ENCODE results near the gene MTMR3. TPM values are rescaled to one million over a fixed set of nuclear protein-coding genes. Genes with fewer than 3 reads are reported as not detected.
"Not testable (repeated sequence)": the region's sequence is repeated elsewhere in the genome, so short reads cannot be mapped to it uniquely, and the experiment has no call there.

Gene MTMR3
- total and polyA plus RNA-seq, 5 donors = 9.5 to 38.0 (median 30.7) TPM

DNA sequence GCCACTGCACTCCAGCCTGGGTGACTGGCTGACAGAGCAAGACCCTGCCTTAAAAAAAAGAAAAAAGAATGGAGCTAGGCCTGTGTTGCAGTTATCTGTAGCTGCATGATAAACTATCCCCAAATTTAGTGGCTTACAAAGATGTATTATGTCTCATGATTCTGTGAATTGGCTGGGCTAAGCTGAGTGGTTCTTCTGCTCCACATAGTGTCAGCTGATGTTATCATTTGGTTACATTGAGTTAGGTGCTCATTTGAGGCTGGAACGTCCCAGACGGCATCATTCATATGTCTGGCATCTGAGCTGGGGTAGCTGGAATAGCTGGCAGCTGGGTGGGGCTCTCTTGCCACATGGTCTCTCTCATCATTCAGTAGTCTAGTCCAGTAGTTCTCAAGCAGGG is 36.7 kb upstream of the MTMR3 start:
- DNase-seq = no peak
- Histone ChIP-seq H3K4me3 (ENCODE audit: low read length) (no peak overlapping the region), H3K27me3 (ENCODE audit: control insufficient read depth, insufficient read depth) (no peaks in the 10 kb centered on the region), H3K9me3 (ENCODE audit: control insufficient read depth, low read length) (no peaks in the 10 kb centered on the region), H3K27ac (ENCODE audit: low read length) (no peak overlapping the region), H3K4me1 (ENCODE audit: control insufficient read depth, insufficient read depth, low read length) (no peaks in the 10 kb centered on the region)
- 93% methylated on average over 2 of the region's 2 CpGs for WGBS
- ATAC-seq = no peak
- intact Hi-C loops (cut with DNase I) = no loop called here

- H3K4me3 ChIP-seq (ENCODE audit: low read length) = no peak overlapping the region
- WGBS = 47% methylated on average over 3 of the region's 3 CpGs
- H3K27ac ChIP-seq (ENCODE audit: low read length) = no peak overlapping the region
- no peaks in the 10 kb centered on the region for H3K9me3 ChIP-seq (ENCODE audit: control insufficient read depth, low read length)
- ATAC-seq (peak; percentile 44 to 57), DNase-seq (no peak)
- no peaks in the 10 kb centered on the region for H3K27me3 ChIP-seq (ENCODE audit: control insufficient read depth, insufficient read depth)
- H3K4me1 ChIP-seq (ENCODE audit: control insufficient read depth, insufficient read depth, low read length) = no peaks in the 10 kb centered on the region
- intact Hi-C loops (cut with DNase I) = no loop called here
Observed at GRCh38 chr22:29848111-29848510, 34.9 kb upstream of the MTMR3 start.

GRCh38 chr22:29854432-29854831 is 28.5 kb upstream of the MTMR3 start:
- intact Hi-C loops (cut with DNase I) = no loop called here
- Histone ChIP-seq H3K4me1 (ENCODE audit: control insufficient read depth, insufficient read depth, low read length) (no peaks in the 10 kb centered on the region), H3K27ac (ENCODE audit: low read length) (no peak overlapping the region), H3K4me3 (ENCODE audit: low read length) (no peak overlapping the region), H3K9me3 (ENCODE audit: control insufficient read depth, low read length) (no peaks in the 10 kb centered on the region), H3K27me3 (ENCODE audit: control insufficient read depth, insufficient read depth) (no peaks in the 10 kb centered on the region)
- DNase-seq (no peak), ATAC-seq (no peak)
- 73% methylated on average over 3 of the region's 3 CpGs for WGBS

- Histone ChIP-seq H3K27me3 (ENCODE audit: control insufficient read depth, insufficient read depth) (no peaks in the 10 kb centered on the region), H3K4me1 (ENCODE audit: control insufficient read depth, insufficient read depth, low read length) (no peaks in the 10 kb centered on the region), H3K4me3 (ENCODE audit: low read length) (no peak overlapping the region), H3K27ac (ENCODE audit: low read length) (peak overlapping the region; percentile 43), H3K9me3 (ENCODE audit: control insufficient read depth, low read length) (no peaks in the 10 kb centered on the region)
- 30% methylated on average over 10 of the region's 10 CpGs for WGBS
- ATAC-seq (peak; percentile 90 to 92), DNase-seq (peak; percentile 59 to 82 (median 81))
- intact Hi-C loops (cut with DNase I) = no loop called here
Observed at GRCh38 chr22:29855611-29856181, 27.3 kb upstream of the MTMR3 start.

- Histone ChIP-seq H3K27me3 (ENCODE audit: control insufficient read depth, insufficient read depth) (no peaks in the 10 kb centered on the region), H3K4me1 (ENCODE audit: control insufficient read depth, insufficient read depth, low read length) (no peaks in the 10 kb centered on the region), H3K4me3 (ENCODE audit: low read length) (no peak overlapping the region), H3K27ac (ENCODE audit: low read length) (peak overlapping the region; percentile 43), H3K9me3 (ENCODE audit: control insufficient read depth, low read length) (no peaks in the 10 kb centered on the region)
- DNase-seq (no peak), ATAC-seq (no peak)
- intact Hi-C loops (cut with DNase I) = no loop called here
- WGBS = 49% methylated on average over 3 of the region's 3 CpGs
Observed at GRCh38 chr22:29856496-29856895, 26.5 kb upstream of the MTMR3 start.

- DNase-seq; ATAC-seq; H3K9me3 ChIP-seq (ENCODE audit: control insufficient read depth, low read length); H3K27me3 ChIP-seq (ENCODE audit: control insufficient read depth, insufficient read depth); H3K27ac ChIP-seq (ENCODE audit: low read length); intact Hi-C loops (cut with DNase I); H3K4me1 ChIP-seq (ENCODE audit: control insufficient read depth, insufficient read depth, low read length); H3K4me3 ChIP-seq (ENCODE audit: low read length): not testable (repeated sequence)
- whole genome bisulfite sequencing = 80% methylated on average over 9 of the region's 9 CpGs
Observed at GRCh38 chr22:29859030-29859429, 23.9 kb upstream of the MTMR3 start.

- DNase-seq = no peak
- no peak for ATAC-seq
- Histone ChIP-seq H3K4me3 (ENCODE audit: low read length) (no peak overlapping the region), H3K27me3 (ENCODE audit: control insufficient read depth, insufficient read depth) (no peaks in the 10 kb centered on the region), H3K9me3 (ENCODE audit: control insufficient read depth, low read length) (no peaks in the 10 kb centered on the region), H3K4me1 (ENCODE audit: control insufficient read depth, insufficient read depth, low read length) (no peaks in the 10 kb centered on the region), H3K27ac (ENCODE audit: low read length) (no peak overlapping the region)
- WGBS = 58% methylated on average over 2 of the region's 2 CpGs
- intact Hi-C loops (cut with DNase I) = no loop called here
Observed at GRCh38 chr22:29860006-29860766, 22.8 kb upstream of the MTMR3 start.

DNA sequence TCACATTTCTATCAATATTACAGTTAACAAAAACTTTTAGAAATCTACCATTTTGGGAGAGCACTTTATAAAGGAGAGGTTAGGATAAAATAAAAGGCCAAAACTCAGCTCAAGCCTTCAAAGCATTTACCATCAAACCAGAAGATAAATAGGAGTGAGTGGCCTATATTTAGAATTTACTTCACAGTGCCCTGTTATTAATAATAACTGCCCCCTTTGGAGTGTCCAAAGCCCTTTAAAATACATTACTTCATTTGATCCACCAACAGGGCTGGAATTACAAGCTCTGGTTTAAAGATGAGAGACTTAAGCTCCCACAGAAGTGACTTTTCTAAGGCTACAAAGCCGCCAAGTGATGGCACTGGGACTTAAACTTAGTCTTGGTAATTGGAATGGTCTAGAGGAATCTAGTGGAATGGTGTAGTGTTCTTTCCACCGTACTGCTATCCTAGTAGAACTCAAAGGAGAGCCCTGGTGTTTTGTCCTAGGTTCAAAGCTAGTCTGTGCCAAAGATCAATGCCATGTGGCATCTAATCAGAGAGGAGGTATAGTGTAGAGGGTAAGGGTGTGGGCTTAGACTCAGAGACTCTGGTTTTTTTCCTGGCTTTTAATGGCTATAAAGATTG is 21.2 kb upstream of the MTMR3 start:
- ATAC-seq (peak in 1 of 2 donors; percentile 35), DNase-seq (no peak)
- intact Hi-C loops (cut with DNase I) = no loop called here
- 79% methylated on average over 2 of the region's 2 CpGs for WGBS
- H3K27me3 ChIP-seq (ENCODE audit: control insufficient read depth, insufficient read depth) = no peaks in the 10 kb centered on the region
- H3K4me1 ChIP-seq (ENCODE audit: control insufficient read depth, insufficient read depth, low read length) = no peaks in the 10 kb centered on the region
- H3K4me3 ChIP-seq (ENCODE audit: low read length) = no peak overlapping the region
- H3K9me3 ChIP-seq (ENCODE audit: control insufficient read depth, low read length) = no peaks in the 10 kb centered on the region
- peak overlapping the region; percentile 48 for H3K27ac ChIP-seq (ENCODE audit: low read length)

- H3K27me3 ChIP-seq (ENCODE audit: control insufficient read depth, insufficient read depth); H3K4me1 ChIP-seq (ENCODE audit: control insufficient read depth, insufficient read depth, low read length); H3K9me3 ChIP-seq (ENCODE audit: control insufficient read depth, low read length); H3K4me3 ChIP-seq (ENCODE audit: low read length); H3K27ac ChIP-seq (ENCODE audit: low read length); intact Hi-C loops (cut with DNase I); ATAC-seq; DNase-seq: not testable (repeated sequence)
- 90% methylated on average over 13 of the region's 13 CpGs for WGBS
Observed at GRCh38 chr22:29865572-29865971, 17.4 kb upstream of the MTMR3 start.

DNA sequence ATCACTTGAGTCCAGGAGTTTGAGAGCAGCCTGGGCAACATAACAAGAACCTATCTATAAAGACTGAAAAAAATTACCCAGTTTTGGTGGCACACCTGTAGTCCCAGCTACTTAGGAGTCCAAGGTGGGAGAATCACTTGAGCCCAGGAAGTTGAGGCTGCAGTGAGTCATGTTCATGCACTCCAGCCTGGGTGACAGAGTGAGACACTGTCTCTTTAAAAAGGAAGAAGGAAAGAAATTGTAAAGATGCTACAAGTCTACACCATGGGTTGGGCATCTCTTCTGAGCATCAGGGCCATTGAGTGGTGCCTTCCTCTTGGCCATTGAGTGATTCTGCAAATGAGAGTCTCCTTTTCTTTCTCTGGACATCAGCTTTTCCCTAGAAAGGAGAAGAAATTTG is 15.7 kb upstream of the MTMR3 start:
- Histone ChIP-seq H3K27ac (ENCODE audit: low read length) (no peak overlapping the region), H3K4me1 (ENCODE audit: control insufficient read depth, insufficient read depth, low read length) (peaks cover 4% of the 10 kb centered on the region), H3K27me3 (ENCODE audit: control insufficient read depth, insufficient read depth) (no peaks in the 10 kb centered on the region), H3K4me3 (ENCODE audit: low read length) (no peak overlapping the region), H3K9me3 (ENCODE audit: control insufficient read depth, low read length) (no peaks in the 10 kb centered on the region)
- intact Hi-C loops (cut with DNase I) = no loop called here
- ATAC-seq (no peak), DNase-seq (no peak)

DNA sequence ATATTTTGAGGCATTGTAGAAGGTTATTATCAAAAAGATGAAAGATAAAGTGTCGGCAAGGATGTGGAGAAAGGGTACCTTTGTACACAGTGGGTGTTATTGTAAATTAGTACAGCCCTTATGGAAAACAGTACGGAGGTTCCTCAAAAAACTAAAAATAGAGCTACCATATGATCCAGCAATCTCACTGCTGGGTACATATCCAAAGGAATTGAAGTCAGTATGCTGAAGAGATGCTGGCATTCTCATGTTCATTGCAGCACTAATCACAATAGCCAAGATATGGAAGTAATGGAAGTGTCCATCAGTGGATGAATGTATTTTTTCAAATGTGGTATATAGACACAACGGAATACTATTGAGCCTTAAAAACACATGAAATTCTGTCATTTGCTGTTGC is 15.1 kb upstream of the MTMR3 start:
- DNase-seq (no peak), ATAC-seq (no peak)
- 56% methylated on average over 3 of the region's 3 CpGs for WGBS
- H3K9me3 ChIP-seq (ENCODE audit: control insufficient read depth, low read length) = no peaks in the 10 kb centered on the region
- no peak overlapping the region for H3K27ac ChIP-seq (ENCODE audit: low read length)
- H3K4me1 ChIP-seq (ENCODE audit: control insufficient read depth, insufficient read depth, low read length) = peaks cover 5% of the 10 kb centered on the region
- no peak overlapping the region for H3K4me3 ChIP-seq (ENCODE audit: low read length)
- H3K27me3 ChIP-seq (ENCODE audit: control insufficient read depth, insufficient read depth) = no peaks in the 10 kb centered on the region
- intact Hi-C loops (cut with DNase I) = no loop called here
